Smooth muscle cell (in vitro differentiated cells): ENCODE measurements around the gene DCDC2. TPM values are rescaled to one million over a fixed set of nuclear protein-coding genes. Genes with fewer than 3 reads are reported as not detected.

Experiments used
- DNase-seq: peaks from one replicate; lab custom pipeline; 2025; ENCODE audit not compliant: unreplicated experiment; lab: John Stamatoyannopoulos, UW
- H2AFZ ChIP-seq: fragments of 200-600 bp; sonication (generic); 2 replicates; pipeline ENCODE4 v1.6.0; 2016; ENCODE audit warnings: antibody characterized with exemption, low read depth, mild to moderate bottlenecking
- H3F3A ChIP-seq: fragments of 200-600 bp; sonication (generic); 2 replicates; pipeline ENCODE4 v1.6.0; 2017; ENCODE audit warnings: antibody characterized with exemption, low read depth
- H3K27ac ChIP-seq: fragments of 200-600 bp; sonication (generic); 2 replicates; pipeline ENCODE4 v1.5.1; 2016; ENCODE audit warnings: low read depth, mild to moderate bottlenecking
- H3K27me3 ChIP-seq: fragments of 200-600 bp; sonication (generic); 2 replicates; pipeline ENCODE4 v1.6.1; 2016; ENCODE audit warnings: low read depth, mild to moderate bottlenecking
- H3K36me3 ChIP-seq: fragments of 200-600 bp; sonication (generic); 2 replicates; pipeline ENCODE4 v1.5.1; 2016; ENCODE audit warnings: low read depth
- H3K4me1 ChIP-seq: fragments of 200-600 bp; sonication (generic); 2 replicates; pipeline ENCODE4 v1.5.1; 2016; ENCODE audit warnings: low read depth
- H3K4me2 ChIP-seq: fragments of 200-600 bp; sonication (generic); 2 replicates; pipeline ENCODE4 v1.6.0; 2016; ENCODE audit warnings: mild to moderate bottlenecking
- H3K4me3 ChIP-seq: fragments of 200-600 bp; sonication (generic); 2 replicates; pipeline ENCODE4 v1.5.1; 2016; ENCODE audit warnings: mild to moderate bottlenecking
- H3K79me2 ChIP-seq: fragments of 200-600 bp; sonication (generic); 2 replicates; pipeline ENCODE4 v1.6.0; 2016; ENCODE audit warnings: low read depth, mild to moderate bottlenecking
- H3K9ac ChIP-seq: fragments of 200-600 bp; sonication (generic); 2 replicates; pipeline ENCODE4 v1.6.0; 2016; ENCODE audit warnings: low read depth
- H3K9me3 ChIP-seq: fragments of 200-600 bp; sonication (generic); replicated peaks from 2 replicates; pipeline ENCODE4 v1.5.1; 2016; ENCODE audit warnings: low read depth
- H4K20me1 ChIP-seq: fragments of 200-600 bp; sonication (generic); 2 replicates; pipeline ENCODE4 v1.6.0; 2016; ENCODE audit warnings: low read depth
- CTCF ChIP-seq: fragments of 200-600 bp; sonication (generic); IDR thresholded peaks from 2 replicates; pipeline ENCODE4 v1.5.1; 2017; ENCODE audit warnings: borderline replicate concordance, mild to moderate bottlenecking, antibody characterized with exemption; ENCODE audit not compliant: insufficient read depth, poor library complexity, severe bottlenecking
- WGBS: methylation state at CpG from one replicate; pipeline ENCODE4 v1.1.7; 2016; ENCODE audit warnings: low lambda C conversion rate; 5-methylcytosine and 5-hydroxymethylcytosine counted together
- polyA plus RNA-seq: library from polyadenylated mRNA; unstranded; fragments of >200 nt; fragmentation: Nextera tagmentation; extraction: Ambion mirVana; gene quantifications from 2 replicates; pipeline ENCODE4 v1.2.1, GENCODE V29; 2016
- total RNA-seq: library from RNA; depleted of rRNA; stranded (reverse); fragments of >200 nt; gene quantifications from 2 replicates; pipeline ENCODE4 v1.2.3, GENCODE V29; 2014

DCDC2 gene
- total and polyA plus RNA-seq, 2 experiments from 2014 or later: not detected

GRCh38 chr6:24233813-24234442 is 123.9 kb downstream of the DCDC2 start:
- no peak overlapping the region for H3K27ac ChIP-seq
- H3K4me3 ChIP-seq: no peak overlapping the region
- no peak overlapping the region for H2AFZ ChIP-seq
- no peak for TF ChIP-seq CTCF
- no peaks in the 10 kb centered on the region for H3K4me1 ChIP-seq
- H3K27me3 ChIP-seq: no peaks in the 10 kb centered on the region
- no peaks in the 10 kb centered on the region for H3K79me2 ChIP-seq
- 87% methylated on average over 6 of the region's 6 CpGs for WGBS
- no peak overlapping the region for H3K4me2 ChIP-seq
- H4K20me1 ChIP-seq: no peaks in the 10 kb centered on the region
- H3K9ac ChIP-seq: no peak overlapping the region
- no peaks in the 10 kb centered on the region for H3K36me3 ChIP-seq
- H3F3A ChIP-seq: no peaks in the 10 kb centered on the region
- H3K9me3 ChIP-seq: no peaks in the 10 kb centered on the region
- no peak for DNase-seq

- WGBS: 83% methylated on average over 2 of the region's 2 CpGs
- Histone ChIP-seq H3F3A (no peaks in the 10 kb centered on the region), H3K9ac (no peak overlapping the region), H4K20me1 (no peaks in the 10 kb centered on the region), H3K27me3 (no peaks in the 10 kb centered on the region), H3K9me3 (no peaks in the 10 kb centered on the region), H3K4me1 (peaks cover 10% of the 10 kb centered on the region), H3K4me3 (no peak overlapping the region), H3K4me2 (no peak overlapping the region), H3K36me3 (no peaks in the 10 kb centered on the region), H2AFZ (no peak overlapping the region), H3K27ac (no peak overlapping the region), H3K79me2 (no peaks in the 10 kb centered on the region)
- DNase-seq: no peak
- no peak for TF ChIP-seq CTCF
Observed at GRCh38 chr6:24231438-24231977, 126.4 kb downstream of the DCDC2 start.

DNA sequence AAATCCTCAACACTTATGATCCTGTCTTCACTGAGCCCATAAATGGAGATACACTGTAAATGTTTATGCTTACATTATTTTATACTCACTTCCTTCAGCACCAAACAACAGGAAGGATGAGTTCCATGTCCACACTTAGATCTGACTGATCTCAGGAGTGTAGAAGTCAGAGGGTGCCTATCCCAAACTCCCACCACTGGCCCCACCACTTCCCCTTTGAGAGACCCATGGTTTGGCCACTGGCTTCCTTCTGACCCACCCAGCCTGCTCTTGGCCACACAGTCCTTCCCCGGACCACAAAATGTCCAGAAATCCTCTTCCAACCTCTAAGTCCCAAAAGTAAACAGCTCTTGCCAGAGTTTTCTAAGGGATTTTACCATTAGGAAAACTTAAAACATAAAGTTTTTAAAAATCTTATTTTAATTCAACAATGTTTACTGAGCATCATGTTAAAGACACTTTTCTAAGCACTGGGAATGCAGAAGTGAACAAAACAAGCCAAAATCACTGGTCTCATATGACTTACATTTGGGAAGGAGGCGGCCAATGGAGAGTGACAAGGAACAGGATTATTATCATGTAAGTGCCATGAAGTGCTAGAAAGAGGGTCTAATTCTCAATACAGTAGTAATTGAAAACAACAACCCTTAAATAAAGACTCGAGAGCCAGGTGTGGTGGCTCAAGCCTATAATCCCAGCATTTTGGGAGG is 128.0 kb downstream of the DCDC2 start:
- H4K20me1 ChIP-seq: no peaks in the 10 kb centered on the region
- H3K4me2 ChIP-seq: no peak overlapping the region
- H3K9me3 ChIP-seq: no peaks in the 10 kb centered on the region
- no peak for DNase-seq
- no peak overlapping the region for H2AFZ ChIP-seq
- no peaks in the 10 kb centered on the region for H3K36me3 ChIP-seq
- H3F3A ChIP-seq: no peaks in the 10 kb centered on the region
- no peak for TF ChIP-seq CTCF
- H3K9ac ChIP-seq: peak overlapping the region; percentile 89
- H3K27ac ChIP-seq: peak overlapping the region; percentile 94
- no peaks in the 10 kb centered on the region for H3K79me2 ChIP-seq
- H3K27me3 ChIP-seq: no peaks in the 10 kb centered on the region
- 65% methylated on average over 3 of the region's 3 CpGs for WGBS
- no peak overlapping the region for H3K4me3 ChIP-seq
- peaks cover 10% of the 10 kb centered on the region for H3K4me1 ChIP-seq
